Left lung (tissue), 10 donors: ENCODE measurements around the gene RNF224. TPM values are rescaled to one million over a fixed set of nuclear protein-coding genes. Genes with fewer than 3 reads are reported as not detected.
"Not testable (repeated sequence)": the region's sequence is repeated elsewhere in the genome, so short reads cannot be mapped to it uniquely, and the experiment has no call there.

Source experiments
- ATAC-seq: fragments of 200-7000 bp; cut with Tn5 transposase; one replicate; pipeline ENCODE4 v1.9.1; 2020; ENCODE audit warnings: moderate library complexity
- DNase-seq, 4 donors: peaks; one replicate each; pipeline ENCODE4 v3.0.0-alpha.2; 2013 to 2020
- H3K27ac ChIP-seq, 2 donors: fragments of 200-600 bp; sonication (generic) in 1 of 2; one replicate each; pipeline versions ENCODE4 v1.5.0 to v1.8.0; 2020 to 2021
- H3K27me3 ChIP-seq, 2 donors: fragments of 200-600 bp; sonication (generic) in 1 of 2; one replicate each; pipeline versions ENCODE4 v1.5.0 to v1.8.0; 2020 to 2021
- H3K36me3 ChIP-seq, 2 donors: fragments of 200-600 bp; sonication (generic) in 1 of 2; one replicate each; pipeline versions ENCODE4 v1.5.0 to v1.8.0; 2020 to 2021
- H3K4me1 ChIP-seq, 2 donors: fragments of 200-600 bp; one replicate each; pipeline ENCODE4 v1.8.0; 2021
- H3K4me3 ChIP-seq, 2 donors: fragments of 200-600 bp; sonication (generic) in 1 of 2; one replicate each; pipeline versions ENCODE4 v1.5.0 to v1.8.0; 2020 to 2021; ENCODE audit warnings: mild to moderate bottlenecking in 1 of 2
- H3K9me3 ChIP-seq, 2 donors: fragments of 200-600 bp; sonication (generic) in 1 of 2; one replicate each; pipeline versions ENCODE4 v1.5.0 to v1.8.0; 2020 to 2021
- intact Hi-C, 2 donors: fragments of 100-400 bp; cut with DNase I; formaldehyde crosslinking; loops; one replicate each; pipeline versions ENCODE4 v1.11.2 to v1.14.2; 2022
- polyA plus RNA-seq, 6 donors: library from polyadenylated mRNA; unstranded; fragments of 120-200 nt; gene quantifications; one replicate each; pipeline ENCODE4 v1.2.1, GENCODE V29; 2013; ENCODE audit not compliant: insufficient read length in 6 of 6
- total RNA-seq, 2 donors: library from RNA; stranded (reverse); fragmentation: NEBNext Ultra II Directional; extraction: Animal tissue kit (Norgen Biotek cat#: 25700); gene quantifications; one replicate each; pipeline ENCODE4 v1.2.1, GENCODE V29; 2021
- TF ChIP-seq, protein P1 (sequence below), 2 donors: fragments of 200-600 bp; sonication (generic) in 1 of 2; IDR thresholded peaks; one replicate each; pipeline versions ENCODE4 v1.5.0 to v1.8.0; 2021; ENCODE audit warnings: antibody characterized with exemption in 2 of 2
- donor health status: DM: no; HTN: yes; CAD: no.
- donor health status: DM: no; HTN: no; CAD: no.

The RNF224 gene
- total and polyA plus RNA-seq, 8 donors = 0.15 to 4.8 (median 2.6) TPM

GRCh38 chr9:137256362-137256761 is 29.1 kb downstream of the RNF224 start:
- DNase-seq (no peak), ATAC-seq (no peak)
- no peak overlapping the region for H3K27ac ChIP-seq
- no peaks in the 10 kb centered on the region for H3K27me3 ChIP-seq
- H3K9me3 ChIP-seq = no peaks in the 10 kb centered on the region
- H3K4me3 ChIP-seq = peak overlapping the region; percentile 98 to 99
- H3K4me1 ChIP-seq = peaks cover 13 to 28% of the 10 kb centered on the region in 2 donors
- intact Hi-C loops = no loop called here
- peaks cover 0 to 27% of the 10 kb centered on the region in 2 donors for H3K36me3 ChIP-seq
- TF ChIP-seq, protein P1, sequence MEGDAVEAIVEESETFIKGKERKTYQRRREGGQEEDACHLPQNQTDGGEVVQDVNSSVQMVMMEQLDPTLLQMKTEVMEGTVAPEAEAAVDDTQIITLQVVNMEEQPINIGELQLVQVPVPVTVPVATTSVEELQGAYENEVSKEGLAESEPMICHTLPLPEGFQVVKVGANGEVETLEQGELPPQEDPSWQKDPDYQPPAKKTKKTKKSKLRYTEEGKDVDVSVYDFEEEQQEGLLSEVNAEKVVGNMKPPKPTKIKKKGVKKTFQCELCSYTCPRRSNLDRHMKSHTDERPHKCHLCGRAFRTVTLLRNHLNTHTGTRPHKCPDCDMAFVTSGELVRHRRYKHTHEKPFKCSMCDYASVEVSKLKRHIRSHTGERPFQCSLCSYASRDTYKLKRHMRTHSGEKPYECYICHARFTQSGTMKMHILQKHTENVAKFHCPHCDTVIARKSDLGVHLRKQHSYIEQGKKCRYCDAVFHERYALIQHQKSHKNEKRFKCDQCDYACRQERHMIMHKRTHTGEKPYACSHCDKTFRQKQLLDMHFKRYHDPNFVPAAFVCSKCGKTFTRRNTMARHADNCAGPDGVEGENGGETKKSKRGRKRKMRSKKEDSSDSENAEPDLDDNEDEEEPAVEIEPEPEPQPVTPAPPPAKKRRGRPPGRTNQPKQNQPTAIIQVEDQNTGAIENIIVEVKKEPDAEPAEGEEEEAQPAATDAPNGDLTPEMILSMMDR (IDR thresholded peaks at IDR 0.05) = no peak

DNA sequence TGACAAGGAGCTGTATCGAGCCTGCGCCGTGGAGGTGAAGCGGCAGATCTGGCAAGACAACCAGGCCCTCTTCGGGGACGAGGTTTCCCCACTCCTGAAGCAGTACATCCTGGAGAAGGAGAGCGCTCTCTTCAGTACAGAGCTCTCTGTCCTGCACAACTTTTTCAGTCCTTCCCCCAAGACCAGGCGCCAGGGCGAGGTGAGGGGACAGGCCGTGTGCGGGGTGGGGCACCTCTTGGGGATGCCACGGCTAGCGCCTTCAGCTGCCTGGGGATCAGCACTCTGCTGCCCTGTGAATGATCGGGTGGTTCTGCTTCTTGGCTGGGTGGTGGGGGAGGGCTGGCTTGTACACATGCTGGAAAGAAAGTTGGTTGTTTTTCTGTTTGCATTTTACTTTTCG is 29.6 kb downstream of the RNF224 start:
- TF ChIP-seq, protein P1 (IDR thresholded peaks at IDR 0.05) = no peak
- intact Hi-C loops = no loop called here
- H3K27ac ChIP-seq = no peak overlapping the region
- H3K9me3 ChIP-seq = no peaks in the 10 kb centered on the region
- H3K4me1 ChIP-seq = peaks cover 13 to 28% of the 10 kb centered on the region in 2 donors
- H3K27me3 ChIP-seq = no peaks in the 10 kb centered on the region
- H3K4me3 ChIP-seq = peak overlapping the region in 1 of 2 donors; percentile 99
- no peak for DNase-seq
- no peak for ATAC-seq
- H3K36me3 ChIP-seq = peaks cover 0 to 27% of the 10 kb centered on the region in 2 donors

DNA sequence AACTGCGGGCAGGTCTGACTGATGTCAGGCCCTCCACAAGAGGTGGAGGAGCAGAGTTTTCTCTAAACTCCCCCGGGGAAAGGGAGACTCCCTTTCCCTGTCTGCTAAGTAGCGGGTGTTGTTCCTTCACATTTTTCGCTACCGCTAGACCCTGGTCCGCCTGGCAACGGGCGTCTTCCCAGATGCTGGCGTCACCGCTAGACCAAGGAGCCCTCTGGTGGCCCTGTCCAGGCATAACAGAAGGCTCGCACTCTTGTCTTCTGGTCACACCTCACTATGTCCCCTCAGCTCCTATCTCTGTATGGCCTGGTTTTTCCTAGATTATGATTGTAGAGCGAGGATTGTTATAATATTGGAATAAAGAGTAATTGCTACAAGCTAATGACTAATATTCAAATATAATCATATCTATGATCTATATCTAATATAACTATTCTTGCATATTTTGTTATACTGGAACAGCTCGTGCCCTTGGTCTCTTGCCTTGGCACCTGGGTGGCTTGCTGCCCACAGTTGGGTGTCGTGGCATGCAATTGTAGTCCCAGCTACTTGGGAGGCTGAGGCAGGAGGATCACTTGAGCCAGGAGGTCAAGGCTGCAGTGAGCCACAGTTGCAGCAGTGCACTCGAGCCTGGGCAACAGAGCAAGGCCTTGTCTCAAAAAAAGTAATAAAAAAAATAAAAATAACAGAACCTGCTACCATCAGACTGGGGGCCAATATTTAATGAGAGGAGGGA is 35.0 kb downstream of the RNF224 start:
- TF ChIP-seq, protein P1 (IDR thresholded peaks at IDR 0.05) = peak; percentile 50 to 52
- DNase-seq, H3K9me3 ChIP-seq, H3K4me3 ChIP-seq, H3K27me3 ChIP-seq, H3K27ac ChIP-seq, H3K4me1 ChIP-seq, intact Hi-C loops: not testable (repeated sequence)
- H3K36me3 ChIP-seq = peaks cover 0 to 56% of the 10 kb centered on the region in 2 donors
- peak; percentile 27 for ATAC-seq

DNA sequence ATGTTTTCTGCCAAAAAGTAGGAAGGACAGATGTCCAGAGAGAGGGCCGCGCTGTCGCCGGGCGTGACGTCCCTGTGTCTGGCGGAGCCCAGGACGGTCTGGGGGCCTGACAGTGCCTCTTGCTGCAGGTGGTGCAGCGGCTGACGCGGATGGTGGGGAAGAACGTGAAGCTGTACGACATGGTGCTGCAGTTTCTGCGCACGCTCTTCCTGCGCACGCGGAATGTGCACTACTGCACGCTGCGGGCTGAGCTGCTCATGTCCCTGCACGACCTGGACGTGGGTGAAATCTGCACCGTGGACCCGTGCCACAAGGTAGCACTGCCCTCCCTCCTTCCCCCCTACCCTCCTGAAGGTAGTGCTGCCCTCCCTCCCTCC is 35.6 kb downstream of the RNF224 start:
- TF ChIP-seq, protein P1 (IDR thresholded peaks at IDR 0.05) = no peak
- no peaks in the 10 kb centered on the region for H3K9me3 ChIP-seq
- DNase-seq (no peak), ATAC-seq (no peak)
- no peak overlapping the region for H3K27ac ChIP-seq
- peaks cover 0 to 59% of the 10 kb centered on the region in 2 donors for H3K36me3 ChIP-seq
- intact Hi-C loops = no loop called here
- H3K27me3 ChIP-seq = no peaks in the 10 kb centered on the region
- H3K4me3 ChIP-seq = no peak overlapping the region
- peaks cover 2 to 5% of the 10 kb centered on the region in 2 donors for H3K4me1 ChIP-seq

GRCh38 chr9:137263506-137263905 is 36.2 kb downstream of the RNF224 start:
- no peaks in the 10 kb centered on the region for H3K9me3 ChIP-seq
- TF ChIP-seq, protein P1 (IDR thresholded peaks at IDR 0.05) = no peak
- H3K4me3 ChIP-seq = no peak overlapping the region
- intact Hi-C loops = no loop called here
- H3K4me1 ChIP-seq = peaks cover 8 to 12% of the 10 kb centered on the region in 2 donors
- H3K36me3 ChIP-seq = peaks cover 0 to 56% of the 10 kb centered on the region in 2 donors
- no peaks in the 10 kb centered on the region for H3K27me3 ChIP-seq
- ATAC-seq (no peak), DNase-seq (no peak)
- no peak overlapping the region for H3K27ac ChIP-seq
